GM18873 (cell line): Measurements from ENCODE around the gene KREMEN1.

Source experiments
- ATAC-seq: cut with Tn5 transposase; IDR thresholded peaks from one replicate; pipeline ENCODE4 v1.9.1; 2021; ENCODE audit warnings: mild to moderate bottlenecking, moderate library complexity, moderate number of reproducible peaks; ENCODE audit not compliant: unreplicated experiment, low FRiP score

The KREMEN1 gene

DNA sequence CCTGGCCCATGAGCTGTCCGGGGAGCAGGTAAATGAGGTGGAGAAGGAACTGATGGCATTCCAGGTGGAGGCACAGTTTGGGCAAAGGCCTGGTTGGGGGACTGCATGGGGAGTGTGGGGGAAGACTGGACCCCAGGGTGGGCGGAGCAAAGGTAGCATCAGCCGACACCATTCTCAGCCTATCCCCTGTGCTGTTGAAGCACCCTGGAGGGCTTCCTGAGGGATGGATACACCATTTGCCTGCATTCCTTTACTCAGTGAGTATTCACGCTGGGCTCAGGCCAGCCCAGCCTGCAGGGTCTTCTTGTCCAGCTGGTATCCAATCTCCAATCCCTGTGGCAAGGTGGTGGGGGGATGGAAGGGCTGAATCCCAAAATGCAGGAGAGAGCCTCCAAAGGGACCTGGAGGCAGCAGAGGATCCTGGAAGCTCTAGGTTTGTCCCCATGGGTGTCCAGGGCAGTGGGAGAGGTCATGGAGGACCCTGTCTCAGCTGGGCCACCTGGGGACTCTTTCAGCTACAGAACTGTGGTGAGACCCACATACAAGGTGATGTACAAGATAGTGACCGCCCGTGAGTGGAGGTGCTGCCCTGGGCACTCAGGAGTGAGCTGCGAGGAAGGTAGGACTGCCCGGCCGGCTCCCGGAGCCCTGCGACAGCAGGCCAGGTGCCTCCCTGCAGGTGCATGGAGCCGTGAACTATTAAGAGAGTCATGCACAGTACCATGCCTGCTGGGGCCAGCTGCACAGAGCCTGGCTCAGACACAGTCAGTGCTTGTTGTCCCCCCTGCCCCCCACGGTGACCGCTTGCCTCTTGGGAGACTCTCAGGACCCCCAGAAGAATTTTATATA, 142.4 kb downstream of the KREMEN1 start:
- ATAC-seq, result no peak

DNA sequence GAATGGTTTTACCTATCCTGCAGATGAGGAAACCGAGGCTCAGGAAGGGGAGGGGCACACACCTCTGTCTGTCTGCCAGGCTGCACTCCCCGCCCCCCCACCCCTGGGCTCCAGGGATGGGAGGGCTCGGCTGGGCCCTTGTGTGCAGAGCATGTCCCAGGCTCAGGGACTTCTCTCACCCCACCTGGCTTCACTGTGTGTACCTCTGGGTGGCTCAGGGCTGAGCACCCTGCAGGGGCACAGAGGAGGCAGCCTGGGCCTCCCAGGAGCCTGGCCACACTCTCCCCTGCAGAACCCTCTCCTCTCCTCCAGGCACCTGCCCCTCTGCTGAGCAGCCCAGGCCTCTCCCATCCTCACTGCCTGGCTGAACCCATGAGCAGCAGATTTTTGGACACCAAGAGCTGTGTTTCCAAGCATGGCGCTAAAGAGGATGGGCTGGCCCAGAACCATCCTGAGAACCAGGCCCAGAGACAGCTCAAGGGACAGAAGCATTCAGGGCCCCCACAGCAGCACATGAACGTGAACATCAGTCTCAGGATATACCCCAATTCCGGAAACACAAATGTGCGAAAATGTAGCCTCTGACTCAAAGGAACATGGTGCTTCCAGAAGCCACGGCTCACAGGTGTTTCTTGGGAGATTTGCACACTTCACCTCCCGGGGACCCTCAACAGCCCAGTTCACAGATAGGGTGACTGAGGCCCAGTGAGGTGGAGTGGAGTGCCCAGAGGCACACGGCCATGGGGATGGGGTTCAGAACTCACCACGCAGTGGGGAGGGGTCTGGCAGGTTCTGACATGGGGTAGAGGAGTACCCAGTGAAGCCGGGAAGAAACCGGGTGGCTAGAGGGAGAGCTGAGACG, 143.4 kb downstream of the KREMEN1 start:
- no peak for ATAC-seq

DNA sequence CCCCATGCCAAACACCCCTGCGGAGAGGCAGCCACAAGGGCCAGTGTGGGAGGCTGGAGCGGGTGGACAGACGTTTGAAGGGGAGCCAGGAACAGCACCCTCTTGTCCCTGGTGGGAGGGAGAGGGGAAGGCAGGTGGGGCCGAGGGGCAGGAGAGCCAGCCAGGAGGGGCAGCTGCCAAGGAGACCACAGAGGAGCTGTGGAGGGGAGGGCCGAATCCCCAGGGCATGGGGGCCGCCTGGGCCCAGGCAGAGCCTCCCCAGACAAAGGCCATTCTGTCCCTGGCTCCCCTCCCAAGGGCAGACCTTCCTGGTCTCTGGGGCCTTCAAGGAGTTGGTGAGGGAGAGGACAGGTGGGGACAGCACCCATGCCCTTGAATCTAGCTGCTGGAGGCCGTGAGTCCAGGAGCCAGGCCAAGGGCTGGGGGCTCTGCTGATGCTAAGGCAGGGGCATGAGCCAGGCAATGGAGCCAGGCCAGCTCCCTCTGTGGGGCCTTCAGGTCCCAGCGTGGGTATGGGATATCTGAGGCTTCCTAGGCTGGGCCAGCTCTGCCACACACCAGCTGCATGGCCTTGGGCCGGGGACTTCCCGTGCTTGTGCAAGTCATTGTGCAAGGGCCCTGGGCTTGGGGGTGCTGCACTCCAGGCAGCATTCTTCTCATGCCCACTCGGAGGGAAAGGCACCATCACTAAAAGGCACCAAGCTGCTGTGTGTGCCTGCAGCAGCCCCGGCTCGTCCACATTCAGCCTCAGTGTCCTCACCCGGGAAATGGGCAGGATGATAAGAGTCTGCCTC, 144.2 kb downstream of the KREMEN1 start:
- ATAC-seq, result no peak
